ENCODE data around the gene DYNC2H1.

DNA sequence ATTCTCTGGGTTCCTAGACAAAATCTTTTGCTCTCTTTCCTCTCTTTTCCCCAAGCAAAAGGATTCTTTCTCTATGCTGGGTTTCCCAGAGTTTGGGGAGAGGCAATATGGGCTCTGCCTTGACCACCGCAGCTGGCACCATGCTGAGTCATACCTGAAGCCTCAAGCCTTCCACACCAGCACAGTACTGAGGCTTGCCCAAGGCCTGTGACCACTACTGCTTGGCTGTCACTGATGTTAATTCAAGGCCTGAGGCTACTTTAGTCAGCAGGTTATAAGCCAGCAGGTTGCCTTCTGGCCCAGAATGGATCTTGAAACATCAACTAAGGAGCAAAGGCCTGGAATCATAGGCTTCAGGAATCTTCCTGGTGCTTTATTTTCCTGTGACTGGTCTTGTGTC is 185.3 kb downstream of the DYNC2H1 start:
- TF ChIP-seq EZH2 (IDR thresholded peaks at IDR 0.05; ENCODE audit: insufficient read depth, low read length) = no peak
- no peak for TF ChIP-seq CTCF (IDR thresholded peaks at IDR 0.05; ENCODE audit: insufficient read depth, low read depth, low read length)
